GM12874 (cell line): ENCODE data around the gene TNFRSF25.

Source experiments
- TF ChIP-seq, protein P1 (sequence below): IDR thresholded peaks from 2 replicates; pipeline ENCODE4 v1.5.1; 2011; ENCODE audit warnings: low read depth, mild to moderate bottlenecking, control low read depth, low read length, moderate library complexity; ENCODE audit not compliant: insufficient read depth

The TNFRSF25 gene, protein sequence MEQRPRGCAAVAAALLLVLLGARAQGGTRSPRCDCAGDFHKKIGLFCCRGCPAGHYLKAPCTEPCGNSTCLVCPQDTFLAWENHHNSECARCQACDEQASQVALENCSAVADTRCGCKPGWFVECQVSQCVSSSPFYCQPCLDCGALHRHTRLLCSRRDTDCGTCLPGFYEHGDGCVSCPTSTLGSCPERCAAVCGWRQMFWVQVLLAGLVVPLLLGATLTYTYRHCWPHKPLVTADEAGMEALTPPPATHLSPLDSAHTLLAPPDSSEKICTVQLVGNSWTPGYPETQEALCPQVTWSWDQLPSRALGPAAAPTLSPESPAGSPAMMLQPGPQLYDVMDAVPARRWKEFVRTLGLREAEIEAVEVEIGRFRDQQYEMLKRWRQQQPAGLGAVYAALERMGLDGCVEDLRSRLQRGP

DNA sequence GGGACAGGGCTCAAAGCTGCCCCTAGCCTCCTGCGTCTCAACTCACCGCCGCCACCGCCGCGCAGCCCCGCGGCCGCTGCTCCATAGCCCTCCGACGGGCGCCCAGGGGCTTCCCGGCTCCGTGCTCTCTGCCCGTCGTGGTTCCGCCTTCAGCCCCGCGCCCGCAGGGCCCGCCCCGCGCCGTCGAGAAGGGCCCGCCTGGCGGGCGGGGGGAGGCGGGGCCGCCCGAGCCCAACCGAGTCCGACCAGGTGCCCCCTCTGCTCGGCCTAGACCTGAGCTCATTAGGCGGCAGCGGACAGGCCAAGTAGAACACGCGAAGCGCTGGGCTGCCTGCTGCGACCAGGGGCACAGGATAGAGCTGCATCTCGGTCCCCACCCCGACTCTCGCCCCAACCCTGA lies at the start of gene TNFRSF25:
TNFRSF25 (minus strand) TSS at position 151 of the 400 bp plus-strand sequence; CDS start at position 85, 66 bp downstream.
- TF ChIP-seq, protein P1, sequence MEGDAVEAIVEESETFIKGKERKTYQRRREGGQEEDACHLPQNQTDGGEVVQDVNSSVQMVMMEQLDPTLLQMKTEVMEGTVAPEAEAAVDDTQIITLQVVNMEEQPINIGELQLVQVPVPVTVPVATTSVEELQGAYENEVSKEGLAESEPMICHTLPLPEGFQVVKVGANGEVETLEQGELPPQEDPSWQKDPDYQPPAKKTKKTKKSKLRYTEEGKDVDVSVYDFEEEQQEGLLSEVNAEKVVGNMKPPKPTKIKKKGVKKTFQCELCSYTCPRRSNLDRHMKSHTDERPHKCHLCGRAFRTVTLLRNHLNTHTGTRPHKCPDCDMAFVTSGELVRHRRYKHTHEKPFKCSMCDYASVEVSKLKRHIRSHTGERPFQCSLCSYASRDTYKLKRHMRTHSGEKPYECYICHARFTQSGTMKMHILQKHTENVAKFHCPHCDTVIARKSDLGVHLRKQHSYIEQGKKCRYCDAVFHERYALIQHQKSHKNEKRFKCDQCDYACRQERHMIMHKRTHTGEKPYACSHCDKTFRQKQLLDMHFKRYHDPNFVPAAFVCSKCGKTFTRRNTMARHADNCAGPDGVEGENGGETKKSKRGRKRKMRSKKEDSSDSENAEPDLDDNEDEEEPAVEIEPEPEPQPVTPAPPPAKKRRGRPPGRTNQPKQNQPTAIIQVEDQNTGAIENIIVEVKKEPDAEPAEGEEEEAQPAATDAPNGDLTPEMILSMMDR: no peak

DNA sequence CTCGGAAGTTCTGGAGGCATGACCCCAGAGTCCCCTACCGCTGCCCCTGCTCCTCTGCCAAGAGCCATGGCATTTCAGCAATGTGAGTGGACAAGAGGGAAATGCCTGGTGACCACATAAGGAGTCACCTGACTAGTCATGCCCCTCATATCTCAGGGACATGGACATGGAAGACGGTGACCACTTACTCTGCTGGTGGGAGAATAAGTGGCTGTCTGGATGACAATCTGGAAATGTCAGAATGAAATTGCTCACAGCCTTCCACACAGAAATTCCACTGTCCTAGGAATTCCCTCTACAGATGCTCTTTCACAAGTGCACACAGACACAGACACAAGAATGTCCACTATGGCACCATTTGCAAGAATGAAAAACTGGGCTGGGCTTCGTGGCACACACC lies 49.8 kb upstream of the TNFRSF25 start:
- TF ChIP-seq, protein P1: no peak

DNA sequence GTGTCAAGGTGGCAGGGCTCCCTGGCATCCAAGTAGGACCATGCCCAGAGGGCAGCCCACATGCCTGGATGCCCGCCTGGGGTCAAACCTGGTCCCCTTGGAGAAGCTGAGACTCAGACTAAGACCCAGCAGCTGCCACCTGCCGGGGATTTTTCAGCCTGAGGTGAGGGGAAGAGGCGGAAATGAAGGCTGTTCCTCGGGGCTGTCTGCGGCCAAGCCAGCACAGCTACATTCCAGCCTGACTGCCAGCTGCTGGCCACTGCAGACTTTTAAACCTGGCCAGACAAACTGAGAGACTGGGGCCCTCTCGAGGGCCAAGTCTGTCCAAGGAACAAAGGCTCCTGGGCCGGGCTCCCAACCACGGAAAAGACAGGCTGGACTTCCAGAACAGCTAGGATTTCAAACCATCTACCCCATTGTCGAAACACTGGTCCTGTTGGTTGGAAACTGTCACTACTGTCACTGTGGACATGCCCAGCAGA lies 47.4 kb upstream of the TNFRSF25 start:
- TF ChIP-seq, protein P1: no peak

DNA sequence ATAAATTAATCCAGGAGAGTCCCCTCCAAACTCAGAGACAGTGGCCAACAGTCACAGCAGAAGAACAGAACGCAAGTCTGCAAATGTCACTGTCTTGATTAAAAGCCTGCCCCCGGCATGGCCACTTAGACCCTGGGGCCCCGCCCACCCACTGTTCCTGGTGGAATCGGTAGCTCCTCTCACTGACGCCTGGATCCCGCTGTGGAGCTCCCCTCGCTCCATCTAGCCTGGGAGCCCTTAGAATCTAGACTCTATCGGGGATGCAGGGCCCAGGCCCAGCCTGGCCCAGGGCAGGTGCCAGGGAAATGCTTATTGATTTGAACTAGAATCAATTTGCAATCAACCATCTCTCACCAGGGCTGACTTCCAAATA lies 46.9 kb upstream of the TNFRSF25 start:
- TF ChIP-seq, protein P1: no peak

DNA sequence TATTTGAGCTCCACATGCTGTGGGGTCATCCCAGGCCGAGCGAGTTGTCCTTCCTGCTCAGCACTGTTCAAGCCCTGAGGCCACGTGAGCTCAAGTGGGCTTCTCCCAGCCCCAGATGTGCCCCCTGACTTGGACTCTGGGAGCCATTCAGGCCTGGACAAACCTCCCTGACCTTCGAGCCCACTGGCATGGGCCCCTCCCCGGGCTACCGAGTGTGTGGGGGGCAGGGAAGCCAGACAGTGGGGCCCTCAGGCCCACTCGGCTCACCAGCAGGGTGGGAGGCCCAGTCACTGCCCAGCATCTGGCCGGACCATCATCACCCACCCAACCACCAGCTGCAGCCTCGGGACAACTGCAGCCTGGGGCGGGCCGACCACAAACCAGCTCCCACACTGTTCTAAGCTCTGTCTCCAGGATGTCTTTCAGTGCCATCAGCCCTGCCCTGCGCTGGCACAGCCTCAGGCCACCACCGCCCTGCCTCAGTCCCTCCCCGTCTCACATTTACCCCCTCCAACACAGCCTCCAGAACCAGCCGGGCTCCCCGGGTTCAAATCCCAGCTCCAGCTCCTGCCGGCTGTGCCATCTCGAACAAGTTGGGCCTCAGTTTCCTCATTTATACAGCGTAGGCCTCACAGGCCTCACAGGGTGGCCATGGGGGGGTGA lies 46.4 kb upstream of the TNFRSF25 start:
- TF ChIP-seq, protein P1: no peak

DNA sequence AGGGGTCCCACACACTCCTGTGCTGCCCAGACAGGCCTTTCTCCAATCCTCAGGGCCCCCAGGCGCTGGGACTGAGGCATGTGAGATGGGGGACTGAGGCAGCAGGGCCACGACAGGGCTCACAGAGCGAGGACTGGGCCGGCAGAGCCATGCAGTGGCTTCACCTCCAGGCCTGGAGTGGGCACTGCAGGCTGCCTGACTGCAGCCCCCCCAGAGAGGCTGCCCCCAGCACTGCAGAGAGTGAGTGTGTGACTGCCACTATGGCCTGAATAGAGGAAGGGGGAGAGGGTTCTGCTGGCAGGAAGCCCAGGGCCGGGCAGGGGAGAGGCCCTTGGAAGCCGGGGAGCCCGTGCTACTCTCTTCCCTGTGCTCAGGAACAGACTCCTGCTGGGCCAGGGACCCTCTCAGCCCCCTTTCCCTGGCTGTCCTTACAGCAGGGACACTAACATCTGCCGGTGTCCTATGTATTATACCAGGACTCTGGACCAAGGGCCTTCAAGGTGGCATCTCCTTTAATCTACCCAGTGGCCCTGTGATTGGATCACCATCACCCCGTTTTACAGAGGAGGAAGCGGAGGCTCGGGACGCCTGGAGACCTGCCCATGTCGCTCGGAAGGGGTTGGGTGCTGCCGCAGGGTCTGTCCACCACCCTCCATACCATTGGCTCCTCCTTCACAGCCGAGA lies 45.7 kb upstream of the TNFRSF25 start:
- TF ChIP-seq, protein P1: no peak

DNA sequence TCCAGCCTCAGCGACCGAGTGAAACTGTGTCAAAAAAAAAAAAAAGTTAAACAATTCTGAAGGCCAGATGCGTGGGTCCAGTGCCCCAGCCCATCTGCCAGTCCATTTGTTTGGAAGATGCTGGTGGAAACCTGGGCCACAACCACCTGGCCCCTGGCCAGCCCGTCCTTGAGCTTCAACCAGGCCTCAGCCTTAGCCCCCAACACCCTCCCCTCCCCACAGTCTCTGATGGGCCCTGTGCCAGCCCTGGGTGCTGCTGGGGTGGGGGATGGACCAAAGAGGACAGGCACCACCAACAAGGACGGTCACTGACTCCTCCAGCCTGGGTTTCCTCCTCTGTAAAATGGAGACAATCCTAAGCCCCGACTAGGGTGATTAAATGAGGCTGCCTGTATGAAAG lies 45.1 kb upstream of the TNFRSF25 start:
- TF ChIP-seq, protein P1: no peak
